ENCODE data around the gene SDCCAG8.

SDCCAG8 gene

GRCh38 chr1:243488459-243489157, 232.8 kb downstream of the SDCCAG8 start:
- Mint-ChIP-seq H3K36me3 (peaks cover 26% of the 10 kb centered on the region), H3K4me1 (no peaks in the 10 kb centered on the region), H3K27ac (no peak overlapping the region), H3K9me3 (no peaks in the 10 kb centered on the region), H3K4me3 (no peak overlapping the region), H3K27me3 (no peaks in the 10 kb centered on the region)
- ATAC-seq, result peak; percentile 7

- Mint-ChIP-seq H3K27ac (no peak overlapping the region), H3K9me3 (no peaks in the 10 kb centered on the region), H3K36me3 (peaks cover 28% of the 10 kb centered on the region), H3K27me3 (no peaks in the 10 kb centered on the region), H3K4me3 (no peak overlapping the region), H3K4me1 (no peaks in the 10 kb centered on the region)
- no peak for ATAC-seq
Observed at GRCh38 chr1:243489158-243489527, 233.3 kb downstream of the SDCCAG8 start.

GRCh38 chr1:243489681-243490546, 234.1 kb downstream of the SDCCAG8 start:
- no peak overlapping the region for H3K4me3 Mint-ChIP-seq
- peaks cover 28% of the 10 kb centered on the region for H3K36me3 Mint-ChIP-seq
- no peaks in the 10 kb centered on the region for H3K27me3 Mint-ChIP-seq
- H3K9me3 Mint-ChIP-seq, result no peaks in the 10 kb centered on the region
- H3K27ac Mint-ChIP-seq, result no peak overlapping the region
- no peak for ATAC-seq
- no peaks in the 10 kb centered on the region for H3K4me1 Mint-ChIP-seq

GRCh38 chr1:243490748-243491686, 235.2 kb downstream of the SDCCAG8 start:
- Mint-ChIP-seq H3K4me1 (peaks cover 4% of the 10 kb centered on the region), H3K4me3 (no peak overlapping the region), H3K27ac (no peak overlapping the region), H3K36me3 (peaks cover 32% of the 10 kb centered on the region), H3K27me3 (no peaks in the 10 kb centered on the region), H3K9me3 (no peaks in the 10 kb centered on the region)
- ATAC-seq, result no peak

GRCh38 chr1:243493156-243494129, 237.6 kb downstream of the SDCCAG8 start:
- no peak for ATAC-seq
- peaks cover 38% of the 10 kb centered on the region for H3K36me3 Mint-ChIP-seq

GRCh38 chr1:243494741-243495431, 239.0 kb downstream of the SDCCAG8 start:
- H3K4me1 Mint-ChIP-seq, result peaks cover 11% of the 10 kb centered on the region
- no peak overlapping the region for H3K27ac Mint-ChIP-seq
- no peaks in the 10 kb centered on the region for H3K9me3 Mint-ChIP-seq
- no peaks in the 10 kb centered on the region for H3K27me3 Mint-ChIP-seq
- H3K36me3 Mint-ChIP-seq, result peaks cover 31% of the 10 kb centered on the region
- no peak overlapping the region for H3K4me3 Mint-ChIP-seq
- no peak for ATAC-seq

More at GRCh38 chr1:243493156-243494129, 237.6 kb downstream of the SDCCAG8 start:
- Mint-ChIP-seq H3K4me1 (peaks cover 11% of the 10 kb centered on the region), H3K27ac (no peak overlapping the region), H3K27me3 (no peaks in the 10 kb centered on the region), H3K4me3 (no peak overlapping the region), H3K9me3 (no peaks in the 10 kb centered on the region)

GRCh38 chr1:243495442-243496186, 239.8 kb downstream of the SDCCAG8 start:
- no peaks in the 10 kb centered on the region for H3K9me3 Mint-ChIP-seq
- H3K27me3 Mint-ChIP-seq, result no peaks in the 10 kb centered on the region
- H3K4me3 Mint-ChIP-seq, result no peak overlapping the region
- H3K4me1 Mint-ChIP-seq, result peaks cover 11% of the 10 kb centered on the region
- ATAC-seq, result peak; percentile 10
- H3K27ac Mint-ChIP-seq, result peak overlapping the region; percentile 83
- peaks cover 36% of the 10 kb centered on the region for H3K36me3 Mint-ChIP-seq

- H3K36me3 Mint-ChIP-seq, result peaks cover 39% of the 10 kb centered on the region
- peak overlapping the region; percentile 83 for H3K27ac Mint-ChIP-seq
- H3K4me1 Mint-ChIP-seq, result peaks cover 11% of the 10 kb centered on the region
- no peak for ATAC-seq
- H3K27me3 Mint-ChIP-seq, result no peaks in the 10 kb centered on the region
- H3K9me3 Mint-ChIP-seq, result no peaks in the 10 kb centered on the region
- peak overlapping the region; percentile 5 for H3K4me3 Mint-ChIP-seq
Observed at GRCh38 chr1:243496187-243496646, 240.4 kb downstream of the SDCCAG8 start.

- Mint-ChIP-seq H3K27ac (peak overlapping the region; percentile 83), H3K4me3 (no peak overlapping the region), H3K27me3 (no peaks in the 10 kb centered on the region), H3K9me3 (no peaks in the 10 kb centered on the region), H3K4me1 (peaks cover 11% of the 10 kb centered on the region), H3K36me3 (peaks cover 40% of the 10 kb centered on the region)
- no peak for ATAC-seq
Observed at GRCh38 chr1:243496806-243497205, 241.0 kb downstream of the SDCCAG8 start.

- Mint-ChIP-seq H3K27me3 (no peaks in the 10 kb centered on the region), H3K27ac (no peak overlapping the region)
- peak; percentile 6 for ATAC-seq
Observed at GRCh38 chr1:243497939-243498681, 242.3 kb downstream of the SDCCAG8 start.

GRCh38 chr1:243499248-243499647, 243.4 kb downstream of the SDCCAG8 start:
- Mint-ChIP-seq H3K27ac (no peak overlapping the region), H3K9me3 (no peaks in the 10 kb centered on the region), H3K27me3 (no peaks in the 10 kb centered on the region), H3K4me3 (no peak overlapping the region), H3K36me3 (peaks cover 52% of the 10 kb centered on the region), H3K4me1 (peaks cover 11% of the 10 kb centered on the region)
- ATAC-seq, result no peak

More at GRCh38 chr1:243497939-243498681, 242.3 kb downstream of the SDCCAG8 start:
- peaks cover 11% of the 10 kb centered on the region for H3K4me1 Mint-ChIP-seq
- peaks cover 49% of the 10 kb centered on the region for H3K36me3 Mint-ChIP-seq
- no peak overlapping the region for H3K4me3 Mint-ChIP-seq
- H3K9me3 Mint-ChIP-seq, result no peaks in the 10 kb centered on the region

GRCh38 chr1:243499711-243500110, 243.9 kb downstream of the SDCCAG8 start:
- no peaks in the 10 kb centered on the region for H3K27me3 Mint-ChIP-seq
- H3K4me1 Mint-ChIP-seq, result peaks cover 11% of the 10 kb centered on the region
- H3K27ac Mint-ChIP-seq, result no peak overlapping the region
- H3K9me3 Mint-ChIP-seq, result no peaks in the 10 kb centered on the region
- peaks cover 56% of the 10 kb centered on the region for H3K36me3 Mint-ChIP-seq
- no peak overlapping the region for H3K4me3 Mint-ChIP-seq
- no peak for ATAC-seq

Data from stimulated activated memory B cell treated with anti-CD40 and anti-IgM and Interleukin-4, amounts not matched to agents 10 μg/mL and 1 μg/mL and 100 μg/mL, for 72 hours (primary cell).